22Rv1 (cell line): ENCODE results near the gene ADAMTS2.

ENCODE experiments used
- ZFX ChIP-seq: fragments of 450-650 bp; IDR thresholded peaks from 2 replicates; pipeline ENCODE4 v1.6.1; 2017; ENCODE audit warnings: antibody characterized with exemption, borderline replicate concordance
- TF ChIP-seq, protein P1 (sequence below): fragments of 450-650 bp; IDR thresholded peaks from 2 replicates; pipeline ENCODE4 v1.5.1; 2017; ENCODE audit warnings: mild to moderate bottlenecking

DNA sequence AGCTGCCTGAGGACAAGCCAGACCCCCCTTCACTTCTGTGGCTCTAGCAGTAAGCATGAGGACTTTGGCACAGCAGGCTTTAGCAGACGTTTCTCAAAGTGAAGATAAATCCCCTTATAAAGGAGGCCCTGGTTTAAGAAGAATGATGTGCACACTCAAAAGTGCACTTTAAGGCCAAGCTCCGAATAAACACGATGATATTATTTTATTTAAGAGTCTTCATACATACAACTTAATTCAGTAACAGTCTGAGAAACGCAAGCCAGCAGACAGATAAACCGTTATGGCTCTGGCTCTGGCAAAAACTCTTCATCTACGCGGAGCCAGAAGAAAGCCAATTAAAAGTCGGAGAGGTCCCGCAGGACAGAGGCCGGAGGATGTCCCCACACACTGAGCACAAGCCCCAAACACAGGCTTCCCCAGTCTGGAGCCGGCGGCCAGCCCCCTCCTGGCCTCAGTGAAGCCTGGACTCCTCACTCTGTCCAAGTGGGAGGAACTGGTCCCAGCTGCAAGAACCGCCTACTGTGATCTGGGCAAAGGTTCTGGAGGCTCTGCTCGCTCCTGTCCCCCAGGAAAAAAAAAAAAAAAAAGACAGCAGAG is 44.6 kb downstream of the ADAMTS2 start:
- TF ChIP-seq, protein P1, sequence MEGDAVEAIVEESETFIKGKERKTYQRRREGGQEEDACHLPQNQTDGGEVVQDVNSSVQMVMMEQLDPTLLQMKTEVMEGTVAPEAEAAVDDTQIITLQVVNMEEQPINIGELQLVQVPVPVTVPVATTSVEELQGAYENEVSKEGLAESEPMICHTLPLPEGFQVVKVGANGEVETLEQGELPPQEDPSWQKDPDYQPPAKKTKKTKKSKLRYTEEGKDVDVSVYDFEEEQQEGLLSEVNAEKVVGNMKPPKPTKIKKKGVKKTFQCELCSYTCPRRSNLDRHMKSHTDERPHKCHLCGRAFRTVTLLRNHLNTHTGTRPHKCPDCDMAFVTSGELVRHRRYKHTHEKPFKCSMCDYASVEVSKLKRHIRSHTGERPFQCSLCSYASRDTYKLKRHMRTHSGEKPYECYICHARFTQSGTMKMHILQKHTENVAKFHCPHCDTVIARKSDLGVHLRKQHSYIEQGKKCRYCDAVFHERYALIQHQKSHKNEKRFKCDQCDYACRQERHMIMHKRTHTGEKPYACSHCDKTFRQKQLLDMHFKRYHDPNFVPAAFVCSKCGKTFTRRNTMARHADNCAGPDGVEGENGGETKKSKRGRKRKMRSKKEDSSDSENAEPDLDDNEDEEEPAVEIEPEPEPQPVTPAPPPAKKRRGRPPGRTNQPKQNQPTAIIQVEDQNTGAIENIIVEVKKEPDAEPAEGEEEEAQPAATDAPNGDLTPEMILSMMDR = no peak
- TF ChIP-seq ZFX = no peak
